Smooth muscle cell (in vitro differentiated cells): ENCODE data around the gene C11orf68. TPM values are rescaled to one million over a fixed set of nuclear protein-coding genes. Genes with fewer than 3 reads are reported as not detected.

ENCODE experiments used
- DNase-seq: peaks from one replicate; lab custom pipeline; 2025; ENCODE audit not compliant: unreplicated experiment; lab: John Stamatoyannopoulos, UW
- H2AFZ ChIP-seq: fragments of 200-600 bp; sonication (generic); 2 replicates; pipeline ENCODE4 v1.6.0; 2016; ENCODE audit warnings: antibody characterized with exemption, low read depth, mild to moderate bottlenecking
- H3F3A ChIP-seq: fragments of 200-600 bp; sonication (generic); 2 replicates; pipeline ENCODE4 v1.6.0; 2017; ENCODE audit warnings: antibody characterized with exemption, low read depth
- H3K27ac ChIP-seq: fragments of 200-600 bp; sonication (generic); 2 replicates; pipeline ENCODE4 v1.5.1; 2016; ENCODE audit warnings: low read depth, mild to moderate bottlenecking
- H3K27me3 ChIP-seq: fragments of 200-600 bp; sonication (generic); 2 replicates; pipeline ENCODE4 v1.6.1; 2016; ENCODE audit warnings: low read depth, mild to moderate bottlenecking
- H3K36me3 ChIP-seq: fragments of 200-600 bp; sonication (generic); 2 replicates; pipeline ENCODE4 v1.5.1; 2016; ENCODE audit warnings: low read depth
- H3K4me1 ChIP-seq: fragments of 200-600 bp; sonication (generic); 2 replicates; pipeline ENCODE4 v1.5.1; 2016; ENCODE audit warnings: low read depth
- H3K4me2 ChIP-seq: fragments of 200-600 bp; sonication (generic); 2 replicates; pipeline ENCODE4 v1.6.0; 2016; ENCODE audit warnings: mild to moderate bottlenecking
- H3K4me3 ChIP-seq: fragments of 200-600 bp; sonication (generic); 2 replicates; pipeline ENCODE4 v1.5.1; 2016; ENCODE audit warnings: mild to moderate bottlenecking
- H3K79me2 ChIP-seq: fragments of 200-600 bp; sonication (generic); 2 replicates; pipeline ENCODE4 v1.6.0; 2016; ENCODE audit warnings: low read depth, mild to moderate bottlenecking
- H3K9ac ChIP-seq: fragments of 200-600 bp; sonication (generic); 2 replicates; pipeline ENCODE4 v1.6.0; 2016; ENCODE audit warnings: low read depth
- H3K9me3 ChIP-seq: fragments of 200-600 bp; sonication (generic); replicated peaks from 2 replicates; pipeline ENCODE4 v1.5.1; 2016; ENCODE audit warnings: low read depth
- H4K20me1 ChIP-seq: fragments of 200-600 bp; sonication (generic); 2 replicates; pipeline ENCODE4 v1.6.0; 2016; ENCODE audit warnings: low read depth
- CTCF ChIP-seq: fragments of 200-600 bp; sonication (generic); IDR thresholded peaks from 2 replicates; pipeline ENCODE4 v1.5.1; 2017; ENCODE audit warnings: borderline replicate concordance, mild to moderate bottlenecking, antibody characterized with exemption; ENCODE audit not compliant: insufficient read depth, poor library complexity, severe bottlenecking
- WGBS: methylation state at CpG from one replicate; pipeline ENCODE4 v1.1.7; 2016; ENCODE audit warnings: low lambda C conversion rate; 5-methylcytosine and 5-hydroxymethylcytosine counted together
- polyA plus RNA-seq: library from polyadenylated mRNA; unstranded; fragments of >200 nt; fragmentation: Nextera tagmentation; extraction: Ambion mirVana; gene quantifications from 2 replicates; pipeline ENCODE4 v1.2.1, GENCODE V29; 2016
- total RNA-seq: library from RNA; depleted of rRNA; stranded (reverse); fragments of >200 nt; gene quantifications from 2 replicates; pipeline ENCODE4 v1.2.3, GENCODE V29; 2014

Gene C11orf68
- total and polyA plus RNA-seq, 2 experiments from 2014 or later, result 41.2 to 99.5 TPM

GRCh38 chr11:65917077-65917433, 1.8 kb downstream of the C11orf68 start:
- H3K27me3 ChIP-seq, result no peaks in the 10 kb centered on the region
- no peak for DNase-seq
- peak overlapping the region; percentile 98 for H3K9ac ChIP-seq
- peaks cover 6% of the 10 kb centered on the region for H4K20me1 ChIP-seq
- peak overlapping the region; percentile 93 for H3K4me2 ChIP-seq
- peaks cover 34% of the 10 kb centered on the region for H3K79me2 ChIP-seq
- H3K9me3 ChIP-seq, result no peaks in the 10 kb centered on the region
- no peak for TF ChIP-seq CTCF
- H3K4me3 ChIP-seq, result no peak overlapping the region
- no peak overlapping the region for H2AFZ ChIP-seq
- peaks cover 19% of the 10 kb centered on the region for H3K4me1 ChIP-seq
- H3K27ac ChIP-seq, result peak overlapping the region; percentile 97
- no peaks in the 10 kb centered on the region for H3K36me3 ChIP-seq
- H3F3A ChIP-seq, result peaks cover 26% of the 10 kb centered on the region
- WGBS, result 98% methylated on average over 3 of the region's 3 CpGs

- no peak for TF ChIP-seq CTCF
- Histone ChIP-seq H4K20me1 (peaks cover 6% of the 10 kb centered on the region), H3K9ac (peak overlapping the region; percentile 98), H3K79me2 (peaks cover 34% of the 10 kb centered on the region), H3K27me3 (no peaks in the 10 kb centered on the region), H3K36me3 (no peaks in the 10 kb centered on the region), H3K27ac (peak overlapping the region; percentile 97), H2AFZ (no peak overlapping the region), H3K4me2 (peak overlapping the region; percentile 93), H3K4me3 (peak overlapping the region; percentile 6), H3K9me3 (no peaks in the 10 kb centered on the region), H3K4me1 (peaks cover 19% of the 10 kb centered on the region), H3F3A (peaks cover 26% of the 10 kb centered on the region)
- DNase-seq, result no peak
- WGBS, result 80% methylated on average over 7 of the region's 7 CpGs
Observed at GRCh38 chr11:65916391-65916790, 2.5 kb downstream of the C11orf68 start.

- Histone ChIP-seq H3K9ac (peak overlapping the region; percentile 98), H3F3A (peaks cover 26% of the 10 kb centered on the region), H3K27ac (peak overlapping the region; percentile 97), H3K4me3 (peak overlapping the region; percentile 6), H3K79me2 (peaks cover 34% of the 10 kb centered on the region), H3K4me2 (peak overlapping the region; percentile 93), H2AFZ (no peak overlapping the region), H3K9me3 (no peaks in the 10 kb centered on the region), H4K20me1 (peaks cover 6% of the 10 kb centered on the region), H3K27me3 (no peaks in the 10 kb centered on the region), H3K36me3 (no peaks in the 10 kb centered on the region), H3K4me1 (peaks cover 19% of the 10 kb centered on the region)
- DNase-seq, result peak; percentile 86
- no peak for TF ChIP-seq CTCF
- WGBS, result 4% methylated on average over 13 of the region's 13 CpGs
Observed at GRCh38 chr11:65915821-65916251, 3.0 kb downstream of the C11orf68 start.

GRCh38 chr11:65915101-65915820, 3.6 kb downstream of the C11orf68 start:
- peak overlapping the region; percentile 38 for H3K4me2 ChIP-seq
- H3K4me1 ChIP-seq, result peaks cover 17% of the 10 kb centered on the region
- peaks cover 32% of the 10 kb centered on the region for H3K79me2 ChIP-seq
- no peaks in the 10 kb centered on the region for H3K9me3 ChIP-seq
- no peak overlapping the region for H3K4me3 ChIP-seq
- 70% methylated on average over 10 of the region's 10 CpGs for WGBS
- H3K36me3 ChIP-seq, result no peaks in the 10 kb centered on the region
- H2AFZ ChIP-seq, result no peak overlapping the region
- peak overlapping the region; percentile 97 for H3K27ac ChIP-seq
- TF ChIP-seq CTCF, result no peak
- peaks cover 3% of the 10 kb centered on the region for H4K20me1 ChIP-seq
- H3K27me3 ChIP-seq, result no peaks in the 10 kb centered on the region
- no peak for DNase-seq
- H3F3A ChIP-seq, result peaks cover 26% of the 10 kb centered on the region
- H3K9ac ChIP-seq, result peak overlapping the region; percentile 46
